Stimulated activated CD8-positive, alpha-beta memory T cell treated with anti-CD3 and anti-CD28 coated beads, Interleukin-12 subunit alpha, Interleukin-12 subunit beta, amount 100 ng/mL, for 24 hours (primary cell): ENCODE data around the gene SEC14L1.

Experiments used
- DNase-seq: peaks from one replicate; pipeline ENCODE4 v3.0.0-alpha.2; 2020; ENCODE audit errors: extremely low read depth

The SEC14L1 gene

DNA sequence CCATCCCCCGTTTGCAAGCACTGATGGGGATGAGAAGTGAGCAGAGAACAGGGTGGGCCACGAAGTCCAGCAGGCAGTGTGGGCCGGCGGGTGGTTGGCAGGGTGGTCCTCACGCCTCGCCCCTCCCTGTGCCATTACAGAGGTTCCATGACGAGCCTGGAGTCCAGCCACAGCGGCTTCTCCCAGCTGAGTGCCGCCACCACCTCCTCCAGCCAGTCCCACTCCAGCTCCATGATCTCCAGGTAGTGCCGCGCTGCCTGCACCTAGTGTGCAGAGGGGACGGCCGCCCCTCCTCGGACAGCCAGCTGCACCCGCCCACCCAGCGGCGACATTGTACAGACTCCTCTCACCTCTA lies 73.0 kb downstream of the SEC14L1 start:
- no peak for DNase-seq

DNA sequence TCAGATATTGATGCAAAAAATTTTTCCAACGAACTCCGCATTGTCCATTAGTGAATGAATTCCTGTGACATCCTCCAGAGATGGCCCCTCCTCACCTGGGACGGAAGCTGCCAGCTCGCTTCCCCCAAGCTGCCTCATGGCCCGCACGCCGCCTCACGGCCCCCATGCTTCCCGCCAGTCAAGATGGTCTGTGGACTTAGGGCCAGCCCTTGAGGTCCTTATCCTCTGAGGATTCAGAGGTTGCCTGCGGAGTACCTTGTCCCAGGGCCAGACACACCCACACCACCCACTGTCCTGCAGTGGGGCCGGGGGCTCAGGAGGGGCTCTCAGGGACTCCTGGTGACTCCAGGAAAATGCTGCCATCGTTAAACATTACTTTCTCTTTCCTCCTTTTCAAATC lies 73.6 kb downstream of the SEC14L1 start:
- no peak for DNase-seq

DNA sequence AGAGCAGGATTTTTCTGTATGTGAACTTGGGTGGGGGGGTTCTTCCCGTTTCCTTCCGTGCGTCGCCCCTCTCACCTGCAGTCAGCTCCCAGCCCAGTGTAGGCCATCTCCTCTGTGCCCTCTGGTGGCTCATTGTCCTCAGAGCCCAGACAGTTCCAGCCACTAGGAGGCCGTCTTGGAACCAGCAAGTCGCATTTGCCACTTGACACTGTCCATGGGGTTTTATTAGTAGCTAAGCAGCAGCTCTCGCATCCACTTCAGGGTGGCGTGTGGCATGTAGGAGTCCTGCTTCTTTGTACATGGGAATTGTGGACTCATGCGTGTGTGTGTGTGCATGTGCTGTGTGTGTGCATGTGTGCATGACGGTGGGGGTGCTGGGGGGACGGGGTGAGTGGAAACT lies 74.0 kb downstream of the SEC14L1 start:
- DNase-seq: no peak

DNA sequence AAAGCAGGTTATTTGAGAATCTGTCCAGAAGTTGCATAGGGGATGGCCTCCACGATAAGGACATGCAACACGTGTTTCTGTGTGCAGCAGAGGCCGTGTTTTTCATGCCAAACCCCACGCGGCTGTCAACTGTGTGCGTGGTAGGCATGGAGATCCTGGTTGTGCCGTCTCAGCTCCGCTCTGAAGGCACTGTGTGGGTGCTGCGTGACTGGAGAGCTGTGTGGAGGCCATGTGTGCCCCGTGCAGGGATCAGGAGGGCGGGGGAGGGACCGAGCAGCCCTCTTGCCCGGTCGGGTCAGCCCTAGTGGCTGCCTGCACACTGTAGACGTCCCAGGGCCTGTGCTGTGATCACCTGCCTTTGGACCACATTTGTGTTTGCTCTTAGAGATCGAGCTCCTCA lies 74.5 kb downstream of the SEC14L1 start:
- DNase-seq: no peak

DNA sequence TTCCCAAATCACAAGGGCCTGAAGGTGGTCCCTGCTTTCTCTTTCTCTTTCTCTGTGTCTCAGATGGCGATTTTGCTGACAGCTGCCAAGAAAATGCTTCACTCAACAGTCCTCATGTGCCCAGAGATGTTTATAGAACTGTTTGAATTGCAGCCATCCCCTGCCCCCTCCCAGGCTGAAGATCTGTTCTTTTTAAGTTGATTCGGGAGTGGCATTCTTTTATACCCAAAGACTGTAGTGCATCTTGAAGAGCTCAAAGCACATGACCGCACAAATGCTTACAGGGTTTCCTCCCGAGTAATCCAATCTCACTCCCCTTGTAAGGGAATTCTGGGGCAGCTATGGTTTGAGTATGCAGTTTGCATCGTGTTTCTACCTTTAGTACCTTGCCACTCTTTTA lies 75.7 kb downstream of the SEC14L1 start:
- DNase-seq: no peak

DNA sequence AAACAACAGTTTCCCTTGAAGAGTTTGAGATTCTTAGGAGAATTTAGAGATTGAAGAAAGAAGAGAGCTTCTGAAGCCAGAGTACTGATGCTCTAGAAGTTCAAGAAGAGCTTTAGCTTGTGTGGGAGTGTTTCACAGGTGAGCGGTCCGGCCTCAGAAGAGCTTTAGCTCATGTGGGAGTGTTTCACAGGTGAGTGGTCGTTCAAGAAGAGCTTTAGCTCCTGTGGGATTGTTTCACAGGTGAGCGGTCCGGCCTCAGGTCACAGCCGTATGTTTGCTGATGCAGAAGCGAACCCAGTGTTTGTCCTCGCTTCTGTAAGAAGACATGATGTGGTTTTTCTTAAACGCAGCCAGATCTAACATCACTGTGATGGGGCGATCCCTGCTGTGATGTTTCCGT lies 76.4 kb downstream of the SEC14L1 start:
- DNase-seq: no peak

DNA sequence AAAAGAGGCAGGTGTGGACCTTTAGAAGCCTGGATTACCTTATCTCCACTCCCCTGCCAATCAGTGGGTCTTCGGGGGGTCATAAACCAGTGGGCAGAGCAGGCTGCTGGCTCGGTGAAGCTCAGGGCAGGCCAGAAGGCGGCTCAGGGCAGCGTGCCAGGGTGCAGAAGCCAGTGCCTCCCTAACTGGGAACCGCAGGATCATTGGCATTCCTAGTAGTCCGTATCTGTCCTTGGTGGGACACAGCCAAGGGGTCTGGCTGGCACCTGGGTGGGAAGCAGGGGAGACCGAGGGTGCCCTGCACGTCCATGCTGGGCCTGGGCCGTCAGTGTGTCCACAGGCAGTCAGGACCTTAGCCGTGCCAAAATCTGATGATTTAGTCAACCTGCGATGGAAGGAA lies 76.8 kb downstream of the SEC14L1 start:
- DNase-seq: no peak

DNA sequence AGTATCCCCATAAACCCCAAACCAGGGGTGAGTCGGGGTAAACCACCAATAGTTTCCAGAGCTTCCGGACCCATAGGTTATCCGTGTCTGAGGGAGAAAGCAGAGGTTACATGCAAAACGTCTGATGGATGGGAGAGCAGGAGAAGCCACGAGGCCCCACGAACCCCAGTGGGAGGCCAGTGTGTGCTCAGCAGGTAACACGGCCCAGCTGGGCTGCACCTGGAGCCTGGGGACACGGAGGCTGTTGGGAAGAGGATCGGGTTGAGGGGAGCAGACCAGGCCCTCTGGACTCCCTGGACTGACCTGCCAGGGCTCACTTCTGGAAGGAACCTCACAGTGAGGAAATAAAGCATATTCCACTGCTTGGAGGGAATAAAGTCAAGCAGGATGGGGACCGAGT lies 78.1 kb downstream of the SEC14L1 start:
- no peak for DNase-seq

DNA sequence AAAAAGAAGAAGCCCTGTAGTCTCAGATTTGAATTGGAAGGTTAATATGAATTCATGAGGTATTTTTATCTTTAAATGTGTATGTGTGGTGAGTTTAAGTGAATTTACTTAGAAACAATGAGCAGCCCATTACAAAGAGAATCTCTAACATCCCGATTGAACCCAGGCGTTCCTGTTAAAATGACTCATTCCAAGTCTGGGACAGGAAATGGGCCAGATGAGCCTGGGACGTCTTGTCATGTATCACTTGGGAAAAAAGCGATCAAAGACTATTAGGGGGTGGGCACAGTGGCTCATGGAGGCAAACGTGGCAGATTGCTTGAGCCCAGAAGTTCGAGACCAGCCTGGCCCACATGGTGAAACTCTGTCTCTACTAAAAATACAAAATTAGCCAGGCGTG lies 81.6 kb downstream of the SEC14L1 start:
- no peak for DNase-seq

DNA sequence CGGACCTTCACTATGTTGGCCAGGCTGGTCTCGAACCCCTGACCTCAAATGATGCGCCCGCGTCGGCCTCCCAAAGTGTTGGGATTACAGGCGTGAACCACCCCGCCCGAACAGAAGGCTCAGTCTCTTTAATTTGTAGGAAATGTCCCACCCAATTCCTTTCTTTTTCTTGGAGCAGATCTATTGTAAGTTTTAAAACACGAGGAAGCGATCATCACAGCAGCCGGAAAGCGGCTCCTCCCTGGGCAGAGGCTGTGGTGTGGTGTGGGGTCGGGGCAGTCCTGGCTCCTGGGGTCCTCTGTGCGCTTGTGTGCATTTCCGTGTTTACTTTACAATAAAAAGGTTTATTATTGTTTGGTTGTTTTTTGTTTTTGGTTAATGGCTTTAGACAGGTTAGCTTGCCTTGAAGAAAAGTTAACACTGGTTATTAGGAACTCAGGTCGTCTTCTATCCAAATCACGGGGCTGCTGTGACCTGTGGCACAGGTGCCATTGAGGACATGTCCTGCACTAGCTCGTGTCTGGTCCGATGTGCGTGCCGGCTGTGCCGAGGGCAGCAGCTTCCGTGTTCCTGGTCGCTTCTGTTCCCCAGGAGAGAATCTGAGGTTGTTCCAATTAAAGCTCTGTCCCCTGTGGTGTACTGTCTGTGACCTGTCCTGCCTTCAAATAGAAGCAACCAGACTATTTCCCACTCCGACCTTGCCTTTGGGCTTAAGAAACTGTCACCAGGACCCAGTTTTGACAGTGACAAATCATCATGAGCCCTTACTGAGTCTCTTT lies 83.1 kb downstream of the SEC14L1 start:
- no peak for DNase-seq

DNA sequence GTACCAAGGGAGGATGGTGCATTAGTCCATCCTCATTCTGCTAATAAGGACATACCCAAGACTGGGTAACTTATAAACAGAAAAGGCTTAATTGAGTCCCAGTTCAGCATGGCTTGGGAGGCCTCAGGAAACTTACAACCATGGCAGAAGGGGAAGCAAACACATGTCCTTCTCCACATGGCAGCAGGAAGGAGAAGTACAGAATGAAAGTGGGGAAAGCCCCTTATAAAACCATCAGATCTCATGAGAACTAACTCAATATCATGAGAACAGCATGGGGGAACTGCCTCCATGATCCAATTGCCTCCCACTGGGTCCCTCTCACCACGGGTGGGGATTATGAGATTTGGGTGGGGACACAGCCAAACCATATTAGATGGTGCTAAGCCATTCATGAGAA lies 84.5 kb downstream of the SEC14L1 start:
- no peak for DNase-seq

DNA sequence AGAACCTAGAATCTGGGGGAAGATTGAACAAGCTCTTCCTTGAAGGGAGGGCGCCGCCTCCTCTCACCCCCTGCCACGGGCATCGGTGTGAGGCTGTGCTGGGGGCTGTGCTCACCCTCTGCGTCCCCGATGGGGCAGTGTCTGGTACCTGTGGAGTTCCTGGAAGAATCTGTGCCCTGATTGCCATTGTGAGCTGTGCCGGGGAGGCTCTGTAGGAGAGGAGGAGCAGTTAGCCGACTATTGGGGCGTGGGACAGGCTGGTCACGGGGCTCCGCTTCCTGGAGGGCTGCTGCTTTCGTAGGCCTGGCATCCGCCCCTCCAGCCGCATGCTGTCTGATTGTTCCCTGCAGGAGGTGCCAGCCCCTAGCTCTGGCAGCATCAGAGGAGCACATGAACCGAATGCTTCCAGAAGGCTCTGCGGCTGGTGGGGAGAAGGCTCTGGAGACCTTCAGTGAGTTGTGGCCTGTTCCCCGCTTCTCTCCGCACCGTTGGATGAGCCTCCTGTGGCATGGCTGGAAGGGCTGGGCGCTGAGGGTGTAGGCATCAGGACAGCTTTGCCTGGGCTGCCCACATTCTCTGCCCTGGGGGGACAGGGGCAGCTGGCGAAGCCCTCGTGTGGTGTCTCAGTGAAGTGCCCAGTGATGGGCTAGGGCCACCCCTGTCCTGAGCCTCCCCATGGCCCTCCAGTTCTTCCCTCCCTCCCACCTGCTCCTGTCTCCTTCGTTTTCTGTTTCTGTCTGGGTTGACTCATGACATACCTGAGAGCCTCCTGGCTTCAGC lies 86.9 kb downstream of the SEC14L1 start:
- no peak for DNase-seq

DNA sequence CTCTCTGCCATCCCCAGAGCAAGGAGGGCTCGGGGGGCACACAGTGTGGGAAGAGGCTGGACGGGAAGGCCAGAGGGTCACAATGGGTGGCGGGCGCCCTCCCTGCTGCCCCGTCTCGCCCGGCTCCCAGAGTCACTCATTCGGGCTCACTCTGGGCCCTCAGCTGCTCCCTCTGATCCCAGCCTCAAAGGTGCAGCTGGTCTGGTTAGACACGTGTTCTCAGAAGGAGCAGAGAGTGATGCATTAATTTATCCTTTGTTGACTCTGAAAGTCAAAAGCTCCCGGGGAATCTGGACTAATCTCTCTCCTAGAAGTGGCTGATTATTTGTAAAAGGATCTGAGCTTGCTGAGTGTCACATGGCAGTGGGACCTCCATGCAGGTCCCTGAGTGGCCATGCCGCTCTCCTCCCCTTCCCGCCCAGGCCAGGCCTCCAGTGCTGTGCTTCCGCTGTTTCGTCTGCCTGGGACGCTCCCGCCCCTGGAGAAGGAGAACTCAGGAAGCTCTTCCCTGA lies 87.5 kb downstream of the SEC14L1 start:
- no peak for DNase-seq

DNA sequence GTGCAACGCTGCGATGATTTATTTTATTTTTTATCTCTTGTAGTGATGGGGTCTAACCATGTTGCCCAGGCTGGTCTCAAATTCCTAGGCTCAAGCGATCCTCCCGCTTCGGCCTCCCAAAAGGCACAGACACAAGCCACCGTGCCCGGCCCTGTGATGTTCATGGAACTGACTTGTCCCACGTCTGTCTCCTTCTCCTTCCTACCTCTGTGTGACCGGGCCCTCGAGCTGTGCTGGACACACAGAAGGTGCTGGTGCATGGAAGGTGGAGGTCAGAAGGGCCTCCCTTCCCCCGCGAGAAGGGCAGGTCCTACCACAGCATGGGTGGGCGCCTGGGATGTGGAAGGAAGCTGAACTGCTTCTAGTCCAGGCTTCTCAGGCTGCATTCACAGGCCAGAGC lies 88.0 kb downstream of the SEC14L1 start:
- DNase-seq: no peak

DNA sequence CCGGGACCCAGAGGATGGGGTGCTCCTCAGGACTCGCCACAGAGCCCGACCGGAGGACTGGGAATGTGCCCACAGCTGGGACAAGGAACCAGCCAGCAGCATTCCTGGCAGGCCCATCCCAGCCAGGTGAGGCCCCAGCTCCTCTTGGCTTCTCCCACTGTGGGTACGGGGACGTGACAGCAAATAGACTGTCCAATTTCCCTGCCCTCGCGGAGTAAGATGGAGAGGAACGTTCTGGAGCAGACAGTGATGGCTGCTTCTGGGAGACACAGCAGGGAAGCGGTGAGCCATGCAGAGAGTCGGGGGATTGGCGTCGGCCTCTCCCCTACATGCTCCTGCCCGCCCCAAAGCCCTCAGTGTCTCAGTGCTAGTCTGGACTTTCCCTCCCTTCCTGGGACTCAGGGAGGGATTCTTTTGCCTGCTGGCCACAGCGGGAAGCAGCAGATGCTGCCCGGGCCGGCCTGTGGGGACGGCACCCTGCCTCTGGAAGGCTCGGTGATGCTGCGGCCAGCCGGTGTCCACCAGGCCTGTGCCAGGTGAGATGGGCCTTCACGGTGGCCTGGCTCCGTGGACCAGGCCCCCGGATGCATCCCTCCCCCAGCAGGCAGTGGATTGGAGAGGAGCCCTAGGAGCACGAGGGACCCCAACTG lies 89.1 kb downstream of the SEC14L1 start:
- no peak for DNase-seq

DNA sequence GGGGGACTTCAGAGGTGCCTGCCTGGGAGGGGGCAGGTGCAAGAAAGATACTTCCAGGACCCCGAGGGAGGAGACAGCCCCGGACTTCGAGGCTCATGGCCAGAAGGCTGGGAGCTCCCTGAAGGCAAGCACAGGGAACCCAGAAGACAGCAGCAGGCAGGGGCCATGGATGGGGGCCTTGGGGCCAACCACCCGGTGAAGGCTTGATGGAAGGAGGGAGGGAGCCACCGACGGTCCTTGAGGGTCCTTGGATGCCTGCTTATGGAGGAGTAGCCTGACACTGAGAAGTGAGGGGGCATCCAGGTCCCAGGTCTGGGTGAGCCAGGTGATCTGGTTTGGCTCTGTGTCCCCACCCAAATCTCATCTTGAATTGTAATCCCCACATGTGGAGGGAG lies 89.7 kb downstream of the SEC14L1 start:
- no peak for DNase-seq

DNA sequence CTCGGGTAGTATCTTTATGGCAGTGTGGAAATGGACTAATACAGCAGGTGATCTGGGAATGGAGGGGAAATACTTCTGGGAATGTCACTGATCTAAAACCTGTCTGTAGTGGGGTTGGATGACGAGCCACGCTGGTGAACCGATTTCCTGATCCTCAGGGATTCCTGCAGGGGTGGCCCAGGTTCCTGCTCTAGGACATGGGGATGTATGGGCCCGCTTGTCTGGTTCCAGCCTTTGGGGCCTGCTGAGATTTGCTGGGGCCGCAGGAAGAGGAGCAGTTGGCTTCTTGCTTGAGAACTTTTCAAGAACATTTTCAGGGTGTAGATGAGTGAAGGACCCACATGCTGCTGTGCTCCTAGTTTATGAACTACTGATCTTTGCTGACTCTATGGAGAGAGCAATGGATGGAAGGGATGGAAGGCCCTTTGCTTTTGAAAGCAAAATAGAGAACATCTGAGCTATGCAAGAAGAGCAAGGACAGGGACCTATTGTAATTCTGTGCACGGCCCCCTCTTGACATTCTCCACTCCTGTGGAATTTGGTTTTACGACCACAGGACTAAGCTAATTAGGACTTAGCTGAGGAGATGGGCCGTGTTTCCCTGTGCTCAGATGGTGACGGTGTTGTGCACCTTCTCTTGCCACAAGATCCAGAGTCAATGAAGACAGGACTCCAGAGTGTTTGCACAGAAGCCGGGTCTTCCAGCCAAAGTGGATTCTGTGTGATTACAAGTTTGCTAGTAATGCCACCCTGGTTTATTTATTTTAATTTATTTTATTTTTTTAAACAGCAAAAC lies 90.5 kb downstream of the SEC14L1 start:
- DNase-seq: no peak

DNA sequence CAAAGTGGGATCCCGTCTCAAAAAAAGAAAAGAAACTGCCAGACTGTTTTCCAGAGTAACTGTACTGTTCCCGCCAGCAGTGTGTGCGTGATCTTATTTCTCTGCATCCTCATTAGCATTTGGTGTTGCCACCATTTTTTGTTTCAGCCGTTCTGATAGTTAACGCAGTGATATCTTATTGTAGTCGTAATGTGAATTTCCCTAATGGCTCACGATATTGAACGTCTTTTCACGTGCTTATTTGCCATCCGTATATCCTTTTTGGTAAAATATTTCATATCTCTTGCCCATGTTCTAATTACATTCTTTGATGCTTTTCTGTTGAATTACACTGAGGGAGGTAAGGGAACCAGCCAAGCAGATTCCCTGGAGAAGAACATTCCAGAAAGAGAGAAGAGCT lies 92.4 kb downstream of the SEC14L1 start:
- no peak for DNase-seq

DNA sequence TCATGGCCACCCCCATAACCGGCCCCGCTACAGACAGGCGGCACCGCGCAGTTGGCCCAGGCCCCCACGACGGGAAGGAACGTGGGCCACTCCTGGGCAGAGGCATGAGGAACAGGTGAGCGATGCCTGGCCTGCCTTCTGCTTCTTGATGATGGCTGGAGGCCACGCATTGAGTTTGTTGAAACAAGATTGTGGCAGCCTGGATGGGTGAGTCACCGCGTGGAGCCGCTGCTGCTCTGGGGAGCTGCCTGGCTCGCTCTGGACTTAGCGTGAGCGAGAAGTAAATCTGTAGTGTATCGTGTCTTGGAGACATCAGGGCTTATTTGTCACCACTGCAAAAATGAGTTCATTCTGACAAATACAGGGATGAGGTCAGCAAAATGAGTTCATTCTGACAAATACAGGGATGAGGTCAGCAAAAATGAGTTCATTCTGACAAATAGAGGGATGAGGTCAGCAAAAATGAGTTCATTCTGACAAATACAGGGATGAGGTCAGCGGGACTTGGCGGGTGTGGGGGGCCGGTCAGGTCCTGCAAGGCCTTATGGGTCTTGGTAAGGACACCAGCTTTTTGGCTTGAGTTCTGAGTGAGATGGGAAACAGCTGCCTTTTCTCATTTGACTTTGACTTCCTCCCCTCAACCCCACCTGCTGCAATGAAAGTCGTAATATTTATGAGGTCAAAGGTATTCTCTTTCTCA lies 93.0 kb downstream of the SEC14L1 start:
- DNase-seq: no peak

DNA sequence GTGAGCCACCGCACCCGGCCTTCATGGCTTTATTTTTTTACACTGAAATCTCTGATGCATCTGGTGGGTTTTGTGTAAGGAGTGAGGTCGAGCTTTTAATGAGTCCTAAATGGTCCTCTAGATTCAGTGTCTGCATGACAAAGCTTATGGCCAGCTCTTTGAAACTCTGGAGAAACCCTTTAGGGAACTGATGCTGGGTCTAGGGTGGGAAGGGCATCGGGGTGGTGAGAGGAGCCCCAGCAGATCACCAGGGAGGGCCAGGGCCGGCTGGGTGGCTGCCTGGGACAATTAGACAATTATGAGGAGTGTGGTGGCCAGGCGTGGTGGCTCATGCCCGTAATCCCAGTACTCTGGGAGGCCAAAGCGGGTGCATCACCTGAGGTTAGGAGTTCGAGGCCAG lies 93.9 kb downstream of the SEC14L1 start:
- DNase-seq: no peak

DNA sequence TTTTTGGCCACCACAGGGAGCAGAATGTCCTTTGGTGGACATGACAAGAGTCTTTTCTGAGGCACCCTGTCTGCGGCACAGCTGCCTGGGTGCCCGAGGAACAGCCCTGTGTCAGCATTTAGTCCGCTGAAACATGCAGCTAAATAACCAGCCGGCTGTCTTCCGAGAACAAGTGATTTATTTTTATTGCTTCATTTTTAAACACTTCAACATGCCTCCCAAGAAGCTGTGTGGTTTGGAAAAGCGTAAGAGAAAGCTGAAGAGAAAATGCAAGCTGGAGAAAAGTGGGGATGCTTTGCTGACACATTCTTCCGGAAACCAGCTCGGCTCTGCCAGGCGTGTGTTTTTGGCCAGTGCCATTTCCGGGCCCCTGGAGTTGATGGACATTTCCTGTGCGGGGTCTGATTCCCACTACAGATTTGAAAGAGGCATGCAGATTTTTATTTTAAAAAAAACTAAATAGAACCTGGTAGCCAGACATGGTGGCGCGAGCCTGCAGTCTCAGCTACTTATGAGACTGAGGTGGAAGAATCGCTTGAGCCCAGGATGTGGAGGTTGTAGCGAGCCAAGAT lies 94.7 kb downstream of the SEC14L1 start:
- DNase-seq: no peak
